H1 (cell line): ENCODE results near the gene UTP15. TPM values are rescaled to one million over a fixed set of nuclear protein-coding genes. Genes with fewer than 3 reads are reported as not detected.

ENCODE experiments used
- CTCF ChIA-PET: fragments of 300-600 bp; sonication (Branson Sonifier 250); formaldehyde crosslinking; loops from one replicate; lab custom pipeline; 2021; ENCODE audit not compliant: partially characterized antibody; lab: Charles Lee
- POLR2A ChIA-PET: fragments of 300-600 bp; sonication (Branson Sonifier 250); formaldehyde crosslinking; loops from one replicate; lab custom pipeline; 2021; ENCODE audit warnings: inconsistent platforms; ENCODE audit not compliant: partially characterized antibody; lab: Charles Lee
- DNase-seq, 2 experiments: peaks; one replicate each; pipeline versions ENCODE4 v3.0.0 to v3.0.0-alpha.2; 2010 to 2022; ENCODE audit warnings: low spot score in 2 of 2, low read depth in 1 of 2, mixed read lengths in 1 of 2
- FAIRE-seq: peaks from 2 replicates; lab custom pipeline; 2011; peaks lifted over from hg19 to GRCh38; lab: Jason Lieb, UNC
- H2AFZ ChIP-seq: 2 replicates; pipeline ENCODE4 v1.8.1; 2012; ENCODE audit warnings: low read length, inconsistent platforms
- H2AK5ac ChIP-seq: 2 replicates; pipeline ENCODE4 v1.6.1; 2013; ENCODE audit warnings: low read depth, low read length
- H2BK120ac ChIP-seq: replicated peaks from 2 replicates; pipeline ENCODE3; 2013; ENCODE audit warnings: low read depth, low read length, inconsistent platforms
- H2BK12ac ChIP-seq: 2 replicates; pipeline ENCODE4 v1.6.1; 2013; ENCODE audit warnings: low read depth, low read length
- H2BK15ac ChIP-seq: 2 replicates; pipeline ENCODE4 v1.6.1; 2013; ENCODE audit warnings: low read length
- H2BK20ac ChIP-seq: 2 replicates; pipeline ENCODE4 v1.6.1; 2013; ENCODE audit warnings: low read length
- H2BK5ac ChIP-seq: 2 replicates; pipeline ENCODE4 v1.6.1; 2013; ENCODE audit warnings: low read depth, low read length
- H3K14ac ChIP-seq: 2 replicates; pipeline ENCODE4 v1.6.1; 2013; ENCODE audit warnings: inconsistent platforms; ENCODE audit not compliant: insufficient read length
- H3K18ac ChIP-seq: 2 replicates; pipeline ENCODE4 v1.6.1; 2013; ENCODE audit warnings: low read length; ENCODE audit errors: extremely low read depth
- H3K23ac ChIP-seq: 2 replicates; pipeline ENCODE4 v1.6.1; 2013; ENCODE audit warnings: inconsistent platforms; ENCODE audit not compliant: insufficient read length
- H3K23me2 ChIP-seq: 2 replicates; pipeline ENCODE4 v1.6.1; 2013; ENCODE audit warnings: low read depth, low read length
- H3K27ac ChIP-seq: 2 replicates; pipeline ENCODE4 v1.6.1; 2011; ENCODE audit warnings: low read depth, low read length, inconsistent platforms
- H3K27me3 ChIP-seq, 4 experiments: replicated peaks in 1 of 4; 1 replicate in 1 of 4; 2 replicates in 3 of 4; pipeline versions ENCODE4 v1.6.1 to v1.8.1; 2011 to 2013; ENCODE audit warnings: low read length in 3 of 4, mild to moderate bottlenecking in 3 of 4, inconsistent platforms in 2 of 4, mixed read lengths in 2 of 4, moderate library complexity in 1 of 4; ENCODE audit not compliant: control insufficient read depth in 3 of 4, insufficient read depth in 3 of 4; ENCODE audit errors: extremely low read depth in 1 of 4
- H3K36me3 ChIP-seq, 4 experiments: 2 replicates each; pipeline versions ENCODE4 v1.6.1 to v1.8.1; 2011 to 2013; ENCODE audit warnings: mild to moderate bottlenecking in 4 of 4, low read length in 3 of 4, moderate library complexity in 2 of 4, control low read depth in 1 of 4, inconsistent platforms in 1 of 4; ENCODE audit not compliant: insufficient read depth in 4 of 4, control insufficient read depth in 2 of 4
- H3K4ac ChIP-seq: replicated peaks from 2 replicates; pipeline ENCODE3; 2013; ENCODE audit warnings: low read length, low read depth, mixed read lengths, inconsistent platforms; ENCODE audit not compliant: insufficient read length
- H3K4me1 ChIP-seq, 4 experiments: replicated peaks in 1 of 4; 1 replicate in 1 of 4; 2 replicates in 3 of 4; pipeline versions ENCODE4 v1.6.1 to v1.8.1; 2011 to 2013; ENCODE audit warnings: low read length in 3 of 4, inconsistent platforms in 2 of 4, mixed read lengths in 1 of 4; ENCODE audit not compliant: insufficient read depth in 4 of 4, control insufficient read depth in 3 of 4
- H3K4me2 ChIP-seq, 2 experiments: 2 replicates each; pipeline versions ENCODE4 v1.6.1 to v1.8.1; 2011 to 2013; ENCODE audit warnings: low read depth in 2 of 2, low read length in 2 of 2, control low read depth in 1 of 2, inconsistent platforms in 1 of 2, mild to moderate bottlenecking in 1 of 2; ENCODE audit not compliant: insufficient read depth in 1 of 2
- H3K4me3 ChIP-seq, 4 experiments: fragments of 200-600, 300-600 bp in 1 of 4; sonication (generic), shearing (Covaris generic), sonication (Bioruptor Twin) in 1 of 4; 2 replicates each; pipeline versions ENCODE4 v1.5.1 to v1.8.1; 2011 to 2016; ENCODE audit warnings: low read length in 4 of 4, low read depth in 3 of 4, control low read depth in 2 of 4, inconsistent platforms in 2 of 4, mild to moderate bottlenecking in 2 of 4, mixed read lengths in 1 of 4, moderate library complexity in 1 of 4; ENCODE audit not compliant: insufficient read depth in 2 of 4; ENCODE audit errors: extremely low read depth in 1 of 4
- H3K56ac ChIP-seq: replicated peaks from 2 replicates; pipeline ENCODE3; 2013; ENCODE audit warnings: low read depth, mild to moderate bottlenecking, mixed read lengths, low read length, inconsistent platforms; ENCODE audit not compliant: insufficient read length
- H3K79me1 ChIP-seq: 2 replicates; pipeline ENCODE4 v1.6.1; 2013; ENCODE audit warnings: low read depth, low read length, control low read depth
- H3K79me2 ChIP-seq, 2 experiments: 2 replicates each; pipeline versions ENCODE4 v1.6.1 to v1.8.1; 2012 to 2013; ENCODE audit warnings: low read length in 2 of 2, mild to moderate bottlenecking in 2 of 2, inconsistent platforms in 1 of 2; ENCODE audit not compliant: insufficient read depth in 2 of 2, control insufficient read depth in 1 of 2
- H3K9ac ChIP-seq, 4 experiments: replicated peaks in 1 of 4; 1 replicate in 1 of 4; 2 replicates in 3 of 4; pipeline versions ENCODE4 v1.6.1 to v1.8.1; 2011 to 2013; ENCODE audit warnings: low read depth in 3 of 4, low read length in 3 of 4, control low read depth in 2 of 4, mild to moderate bottlenecking in 2 of 4, moderate library complexity in 2 of 4, inconsistent platforms in 1 of 4; ENCODE audit errors: extremely low read depth in 1 of 4
- H3K9me3 ChIP-seq, 2 experiments: 2 replicates each; pipeline versions ENCODE4 v1.6.1 to v1.8.1; 2012 to 2013; ENCODE audit warnings: mild to moderate bottlenecking in 2 of 2, moderate library complexity in 2 of 2, control low read depth in 1 of 2, inconsistent platforms in 1 of 2, low read depth in 1 of 2, low read length in 1 of 2, mixed read lengths in 1 of 2; ENCODE audit not compliant: insufficient read depth in 2 of 2
- H4K20me1 ChIP-seq, 2 experiments: replicated peaks in 1 of 2; 2 replicates each; pipeline versions ENCODE3 to v1.8.1; 2011 to 2013; ENCODE audit warnings: inconsistent platforms in 2 of 2, low read length in 2 of 2, mild to moderate bottlenecking in 1 of 2; ENCODE audit not compliant: insufficient read depth in 2 of 2, control insufficient read depth in 1 of 2
- H4K5ac ChIP-seq: 2 replicates; pipeline ENCODE4 v1.6.1; 2013; ENCODE audit warnings: low read length, low read depth, mixed read lengths, inconsistent platforms; ENCODE audit not compliant: insufficient read length
- H4K8ac ChIP-seq: 2 replicates; pipeline ENCODE4 v1.8.0; 2013; ENCODE audit warnings: mild to moderate bottlenecking, moderate library complexity, low read length, inconsistent platforms; ENCODE audit not compliant: insufficient read depth; ENCODE audit errors: extremely low read depth
- H4K91ac ChIP-seq: replicated peaks from 2 replicates; pipeline ENCODE3; 2013; ENCODE audit warnings: low read length, mixed read lengths, inconsistent platforms; ENCODE audit not compliant: insufficient read length
- BRCA1 ChIP-seq: IDR thresholded peaks from 2 replicates; pipeline ENCODE4 v1.6.1; 2012; ENCODE audit warnings: low read depth, low read length, improper control_type of control experiment
- EP300 ChIP-seq, 2 experiments: IDR thresholded peaks; 1 replicate in 1 of 2; 2 replicates in 1 of 2; pipeline ENCODE4 v1.6.1; 2011 to 2012; ENCODE audit warnings: low read depth in 2 of 2, low read length in 2 of 2, mild to moderate bottlenecking in 2 of 2, borderline replicate concordance in 1 of 2, inconsistent platforms in 1 of 2, moderate library complexity in 1 of 2
- KDM1A ChIP-seq: fragments of 200-600, 300-600 bp; sonication (generic); IDR thresholded peaks from 2 replicates; pipeline ENCODE4 v1.7.1; 2016; ENCODE audit warnings: mild to moderate bottlenecking, low read length, borderline replicate concordance
- SUZ12 ChIP-seq: fragments of 200-600 bp; sonication (generic); IDR thresholded peaks from 2 replicates; pipeline ENCODE4 v1.6.1; 2012; ENCODE audit warnings: mild to moderate bottlenecking, inconsistent platforms, low read length, moderate library complexity, mixed read lengths
- TAF7 ChIP-seq: optimal IDR thresholded peaks from 2 replicates; pipeline ENCODE3; 2011; ENCODE audit warnings: low read depth, mild to moderate bottlenecking, inconsistent platforms, low read length, moderate library complexity, borderline replicate concordance
- ZNF274 ChIP-seq: IDR thresholded peaks from 2 replicates; pipeline ENCODE4 v1.7.0; 2012; ENCODE audit warnings: low read length, borderline replicate concordance; ENCODE audit errors: extremely low read depth
- WGBS, 2 experiments: shearing (Covaris generic) in 1 of 2; methylation state at CpG; one replicate each; pipeline versions ENCODE4 v1.1.6 to v1.1.7; 2013 to 2015; ENCODE audit warnings: low lambda C conversion rate in 2 of 2, mixed read lengths in 2 of 2, inconsistent platforms in 1 of 2, low coverage in 1 of 2, missing lambda C conversion rate in 1 of 2; ENCODE audit not compliant: insufficient replicate concordance in 2 of 2, insufficient coverage in 1 of 2, insufficient read length in 1 of 2; ENCODE audit errors: extremely low coverage in 1 of 2, missing lambda C conversion rate in 1 of 2; 5-methylcytosine and 5-hydroxymethylcytosine counted together
- polyA plus RNA-seq, 7 experiments: library from polyadenylated mRNA; depleted of rRNA in 3 of 7; stranded (reverse) in 5 of 7; unstranded in 2 of 7; fragments of >200 nt in 5 of 7; fragments of 200-250 nt in 2 of 7; gene quantifications; 1 replicate in 5 of 7; 2 replicates in 1 of 7; 4 replicates in 1 of 7; pipeline versions ENCODE4 v1.2.1 to v1.2.3, GENCODE V29; 2011 to 2013; ENCODE audit warnings: missing spikeins in 2 of 7, mixed read lengths in 2 of 7
- total RNA-seq: library from RNA; stranded (reverse); fragmentation: NEBNext Ultra II Directional; extraction: Animal tissue kit (Norgen Biotek cat#: 25700); gene quantifications from 2 replicates; pipeline ENCODE4 v1.2.1, GENCODE V29; 2021

Gene UTP15
- total and polyA plus RNA-seq, 2 of the 8 experiments (the other 6 are each of a cell fraction or from before 2014, with no cell fraction given), result 14.3 to 33.6 TPM

DNA sequence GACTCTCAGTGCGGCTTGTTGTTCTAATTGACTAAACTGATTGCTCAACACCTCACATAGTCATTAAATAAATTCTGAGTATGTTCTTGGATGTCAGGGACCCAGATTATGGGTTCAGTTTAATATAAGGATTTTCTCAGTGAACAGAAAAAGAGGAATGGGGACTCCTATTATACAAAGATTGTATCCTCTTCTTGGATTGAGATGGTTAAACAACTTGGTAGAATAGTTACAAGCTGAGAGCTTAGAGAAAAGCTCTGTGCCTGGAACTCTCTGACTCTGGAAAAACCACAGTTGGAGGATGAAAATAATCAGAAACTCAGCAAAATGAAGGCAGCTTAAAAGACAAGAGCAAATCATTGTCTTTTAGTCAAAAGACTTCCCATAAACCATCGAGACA, 30.6 kb upstream of the UTP15 start:
- no peak overlapping the region for H2BK15ac ChIP-seq
- H3K23me2 ChIP-seq, result no peaks in the 10 kb centered on the region; the same call in 1 of the 2 replicates
- H4K8ac ChIP-seq, result no peak overlapping the region
- H3K79me2 ChIP-seq, result no peaks in the 10 kb centered on the region
- no peak overlapping the region for H3K18ac ChIP-seq
- CTCF ChIA-PET, result interaction anchor here (0.7 to 7.0 kb wide), 10 partner anchors 9 to 92 kb away, joined by 3 to 91 read pairs (median 4); no protein-coding TSS in a partner anchor
- H3K9ac ChIP-seq, result no peak overlapping the region
- no peak overlapping the region for H3K4ac ChIP-seq
- WGBS, 2 experiments, result 93% methylated on average over 2 of the region's 2 CpGs; no CpG with 5 or more reads in 1 of the 2 experiments
- H2AFZ ChIP-seq, result no peak overlapping the region
- no peak overlapping the region for H3K14ac ChIP-seq
- H3K56ac ChIP-seq, result no peak overlapping the region
- no peak overlapping the region for H2BK5ac ChIP-seq
- H3K4me2 ChIP-seq, result no peak overlapping the region
- H2BK12ac ChIP-seq, result no peak overlapping the region
- no peak for TF ChIP-seq ZNF274
- no peak for TF ChIP-seq SUZ12
- no peak for TF ChIP-seq BRCA1
- TF ChIP-seq KDM1A, result no peak
- no peak for TF ChIP-seq TAF7
- TF ChIP-seq EP300 (IDR thresholded peaks at IDR 0.05; ENCODE audit: borderline replicate concordance in 1 of 2, low read depth in 2 of 2, low read length in 2 of 2), result no peak
- no peaks in the 10 kb centered on the region for H4K20me1 ChIP-seq
- no peak overlapping the region for H3K23ac ChIP-seq
- H3K36me3 ChIP-seq, result no peaks in the 10 kb centered on the region
- peaks cover 4 to 9% of the 10 kb centered on the region in 2 experiments for H3K9me3 ChIP-seq
- H3K79me1 ChIP-seq, result no peaks in the 10 kb centered on the region
- FAIRE-seq (no peak), DNase-seq (no peak)
- H2BK20ac ChIP-seq, result no peak overlapping the region
- H3K4me3 ChIP-seq, result no peak overlapping the region
- POLR2A ChIA-PET, result interaction anchor here (0.9 to 2.4 kb wide), 3 partner anchors 14 to 75 kb away, joined by 3 to 11 read pairs (median 3); partner anchors contain the start of gene BTF3
- no peak overlapping the region for H2BK120ac ChIP-seq
- no peak overlapping the region for H4K91ac ChIP-seq
- H3K27me3 ChIP-seq, result no peaks in the 10 kb centered on the region
- no peak overlapping the region for H3K27ac ChIP-seq
- H2AK5ac ChIP-seq, result no peak overlapping the region
- no peaks in the 10 kb centered on the region for H3K4me1 ChIP-seq
- no peak overlapping the region for H4K5ac ChIP-seq
